H1 (cell line): ENCODE results near the gene COX5B. TPM values are rescaled to one million over a fixed set of nuclear protein-coding genes. Genes with fewer than 3 reads are reported as not detected.

ENCODE experiments used
- CHD7 ChIP-seq: fragments of 300-600 bp; sonication (generic); IDR thresholded peaks from 2 replicates; pipeline ENCODE4 v1.7.1; 2012; ENCODE audit warnings: low read length, moderate library complexity, mild to moderate bottlenecking, inconsistent platforms; ENCODE audit not compliant: insufficient replicate concordance
- GABPA ChIP-seq: IDR thresholded peaks from 2 replicates; pipeline ENCODE4 v1.6.1; 2011; ENCODE audit warnings: mild to moderate bottlenecking, low read length, moderate library complexity, borderline replicate concordance; ENCODE audit not compliant: insufficient read depth
- TCF12 ChIP-seq: IDR thresholded peaks from 2 replicates; pipeline ENCODE4 v1.6.1; 2011; ENCODE audit warnings: low read depth, mild to moderate bottlenecking, low read length
- polyA plus RNA-seq, 7 experiments: library from polyadenylated mRNA; depleted of rRNA in 3 of 7; stranded (reverse) in 5 of 7; unstranded in 2 of 7; fragments of >200 nt in 5 of 7; fragments of 200-250 nt in 2 of 7; gene quantifications; 1 replicate in 5 of 7; 2 replicates in 1 of 7; 4 replicates in 1 of 7; pipeline versions ENCODE4 v1.2.1 to v1.2.3, GENCODE V29; 2011 to 2013; ENCODE audit warnings: missing spikeins in 2 of 7, mixed read lengths in 2 of 7
- total RNA-seq: library from RNA; stranded (reverse); fragmentation: NEBNext Ultra II Directional; extraction: Animal tissue kit (Norgen Biotek cat#: 25700); gene quantifications from 2 replicates; pipeline ENCODE4 v1.2.1, GENCODE V29; 2021

The COX5B gene
- total and polyA plus RNA-seq, 2 of the 8 experiments (the other 6 are each of a cell fraction or from before 2014, with no cell fraction given): 233 to 468 TPM

- TF ChIP-seq CHD7 (no peak), TCF12 (no peak), GABPA (no peak)
These were observed 13.6 kb downstream of the COX5B start (continued) for GRCh38 chr2:97659256-97660043.
